NCI-H2227 treated with DMSO at 0.1 percent for 48 hours (cell line): ENCODE results near the gene WDFY3.

ENCODE experiments used
- DNase-seq: peaks from one replicate; lab custom pipeline; 2025; lab: John Stamatoyannopoulos, UW

WDFY3 gene

DNA sequence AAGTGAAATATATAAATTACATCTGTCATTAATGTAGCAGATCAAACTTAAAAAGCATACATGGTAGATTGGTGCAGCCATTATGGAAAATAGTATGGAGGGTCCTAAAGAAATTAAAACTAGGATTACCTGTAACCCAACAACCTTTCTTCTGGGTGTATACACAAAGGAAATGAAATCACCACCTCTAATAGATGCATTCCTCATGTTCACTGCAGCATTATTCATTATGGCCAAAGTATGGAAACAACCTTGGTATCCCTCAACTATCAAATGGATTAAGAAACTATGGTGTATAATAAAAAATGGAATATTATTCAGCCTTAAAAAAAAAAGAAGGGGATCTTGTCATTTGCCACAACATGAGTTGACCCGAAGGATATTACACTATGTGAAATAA, 13.7 kb downstream of the WDFY3 start:
- no peak for DNase-seq

DNA sequence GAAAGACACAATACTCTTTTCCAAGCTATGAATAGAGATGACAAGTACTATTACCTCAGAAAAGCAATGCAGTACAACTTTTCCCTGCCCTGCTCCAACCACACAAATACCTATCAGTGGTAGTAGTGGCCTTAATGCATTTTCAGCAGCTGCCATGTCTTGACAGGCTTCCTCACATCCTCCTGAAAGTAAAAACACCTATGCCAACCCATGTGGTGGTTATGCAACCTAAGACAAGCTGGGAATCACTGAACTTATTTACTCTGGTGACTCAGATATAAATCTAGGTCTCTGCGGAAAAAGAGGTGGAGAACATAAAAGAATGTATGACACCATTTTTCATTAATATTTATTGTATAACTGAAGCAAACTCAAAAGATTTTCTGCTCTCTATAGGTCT, 14.5 kb downstream of the WDFY3 start:
- no peak for DNase-seq

DNA sequence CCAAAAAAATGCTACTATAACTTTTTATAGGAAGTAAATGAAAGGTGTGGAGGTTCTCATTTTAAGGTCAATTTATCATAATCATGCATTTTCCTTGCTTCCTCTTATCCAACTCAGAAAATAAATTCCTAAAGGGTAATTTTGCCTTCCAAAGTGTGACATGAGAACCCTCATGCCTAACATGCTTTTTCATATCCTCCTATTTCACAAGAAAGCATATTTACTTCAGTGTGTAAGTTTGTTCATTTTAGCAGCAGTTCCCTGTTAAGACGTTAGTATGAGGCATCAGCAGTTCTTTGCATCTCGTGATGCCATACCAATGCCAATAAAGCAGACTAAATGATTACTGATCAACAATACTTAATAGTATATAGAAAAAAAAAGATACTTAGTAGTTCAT, 18.4 kb downstream of the WDFY3 start:
- DNase-seq = no peak

DNA sequence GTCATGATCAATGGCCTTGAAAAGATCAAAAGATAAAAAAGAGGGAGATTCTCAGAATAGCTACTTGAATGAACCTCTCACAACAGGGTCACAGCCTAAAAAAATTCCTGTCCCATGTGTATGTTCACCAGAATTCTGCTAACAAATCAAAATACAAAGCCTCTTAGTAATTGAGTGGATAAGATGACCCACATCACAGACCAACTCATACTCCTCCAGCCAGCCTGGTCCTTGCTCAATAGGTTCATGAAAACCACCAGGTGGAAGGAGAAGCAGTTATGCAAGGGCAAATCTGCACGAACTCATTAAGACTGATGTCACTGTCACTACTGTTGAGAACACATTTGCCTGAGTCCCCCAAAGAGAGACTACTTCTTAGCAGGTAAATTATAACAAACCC, 21.5 kb downstream of the WDFY3 start:
- DNase-seq = no peak

- DNase-seq = no peak
Measured at GRCh38 chr4:84940960-84941359, 25.5 kb downstream of the WDFY3 start.

DNA sequence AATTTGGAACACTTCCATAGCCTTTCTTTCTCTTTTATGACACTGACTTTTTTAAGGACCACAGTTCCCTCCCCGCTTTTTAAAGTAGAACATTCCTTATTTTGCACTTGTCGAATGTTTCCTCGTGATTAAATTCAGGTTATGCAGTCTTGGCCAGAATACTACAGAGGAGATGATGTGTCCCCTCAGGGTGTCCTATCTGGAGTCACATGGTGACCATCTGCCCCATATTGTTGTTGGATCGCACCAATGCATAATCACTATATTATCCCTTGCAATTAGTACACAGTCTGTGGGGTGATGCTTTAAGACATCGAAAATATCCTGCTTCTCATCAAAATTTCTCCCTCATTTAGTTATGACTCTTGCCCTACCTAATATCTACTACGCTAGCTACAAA, 27.4 kb downstream of the WDFY3 start:
- DNase-seq = no peak

DNA sequence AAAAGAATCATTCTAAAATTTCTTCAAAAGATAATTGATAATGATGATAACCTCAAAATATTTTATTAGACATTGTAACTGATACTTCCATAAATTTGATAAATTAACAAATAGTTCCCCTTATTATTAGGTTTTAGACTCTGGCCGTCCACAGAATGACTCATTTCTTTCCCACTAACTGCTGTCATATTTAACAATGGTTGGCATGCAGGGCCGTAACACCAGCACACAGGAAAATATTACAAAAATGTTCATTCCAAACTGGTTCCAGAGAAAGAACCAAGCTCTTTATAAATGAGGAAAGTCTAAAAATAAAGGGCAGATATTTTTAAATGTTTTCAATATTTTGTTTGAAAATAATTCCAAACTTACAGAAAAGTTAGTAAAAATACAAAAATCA, 28.2 kb downstream of the WDFY3 start:
- no peak for DNase-seq

DNA sequence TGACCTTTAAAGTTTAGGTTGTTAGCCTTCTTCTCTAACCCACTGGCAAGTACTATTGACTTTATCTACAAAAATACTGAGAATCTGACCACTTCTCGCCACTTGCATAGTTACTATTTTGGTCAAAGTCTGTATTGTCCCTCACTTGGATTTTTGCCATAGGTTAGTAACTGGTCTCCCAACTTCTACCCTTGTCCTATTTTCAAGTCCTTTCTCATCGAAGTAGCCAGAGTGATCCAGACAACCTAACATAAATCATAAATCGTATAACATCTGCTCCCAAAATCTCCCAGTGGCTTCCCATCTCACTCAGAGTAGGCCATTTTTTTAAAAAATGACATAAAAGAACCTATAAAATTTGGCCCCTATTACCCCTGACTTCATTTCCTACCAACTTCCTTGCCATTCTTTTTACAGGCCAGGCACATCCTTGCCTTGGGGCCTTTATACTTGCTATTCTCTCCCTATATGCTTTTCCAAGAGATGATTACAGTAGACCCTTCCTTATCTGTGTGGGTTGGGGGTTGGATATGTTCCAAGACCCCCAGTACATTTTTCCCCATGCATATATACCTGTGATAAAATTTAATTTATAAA, 29.0 kb downstream of the WDFY3 start:
- no peak for DNase-seq

GRCh38 chr4:84936123-84936522, 30.4 kb downstream of the WDFY3 start:
- no peak for DNase-seq

DNA sequence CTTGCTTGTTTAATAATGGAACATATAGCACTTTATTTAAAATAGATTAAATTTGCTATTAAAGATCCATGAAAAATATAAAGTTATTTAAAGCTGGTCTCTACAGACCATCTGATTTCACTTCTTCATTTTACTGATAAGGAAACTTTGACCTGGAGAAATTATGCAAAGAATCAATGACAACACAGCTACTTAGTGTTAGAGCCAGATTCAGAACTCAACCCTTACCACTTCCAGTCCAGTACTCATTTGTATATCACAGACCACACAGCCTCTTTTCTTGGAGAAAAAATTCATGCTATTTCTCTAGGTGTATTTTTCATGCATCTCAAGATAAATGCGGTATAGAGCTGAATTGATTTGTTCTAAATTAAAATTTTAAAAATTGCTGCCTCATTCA, 34.0 kb downstream of the WDFY3 start:
- no peak for DNase-seq

DNA sequence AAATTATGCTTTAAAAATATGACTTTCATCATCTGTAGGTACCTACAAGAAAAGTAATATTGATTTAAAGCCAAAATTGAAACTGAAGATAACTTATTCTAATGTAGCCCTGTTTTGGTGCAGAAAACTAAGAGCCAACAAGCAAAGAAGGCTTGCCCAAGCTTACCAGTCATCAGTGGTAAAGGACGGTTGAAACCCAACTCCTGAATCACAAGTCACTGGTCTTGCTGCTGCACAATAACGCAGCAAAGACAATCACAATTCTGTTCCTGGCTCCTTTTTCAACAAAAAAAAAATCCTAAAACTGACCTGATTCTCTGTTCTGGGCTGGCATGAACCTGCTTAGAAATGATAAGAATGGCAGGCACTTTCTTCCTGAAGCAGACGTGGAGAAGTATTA, 34.5 kb downstream of the WDFY3 start:
- DNase-seq = no peak

DNA sequence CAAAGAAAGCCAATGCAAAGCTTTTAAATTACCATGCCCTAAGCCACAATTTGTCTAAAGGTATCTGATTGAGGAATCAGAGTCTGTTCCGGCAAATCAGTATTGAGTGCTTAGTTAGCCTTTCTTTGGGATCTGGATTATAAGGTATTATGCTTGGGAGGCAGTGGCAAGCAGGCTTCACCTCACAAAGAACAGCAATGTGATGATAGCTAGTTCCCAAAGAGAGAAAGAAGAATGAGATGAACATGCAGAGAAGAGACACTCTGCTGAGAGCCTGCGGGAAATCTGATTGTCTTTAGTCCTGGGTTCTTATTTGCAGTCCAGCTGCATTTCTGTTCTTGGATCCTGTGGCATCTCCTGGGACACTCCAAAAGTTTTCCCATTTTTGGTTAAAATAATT, 35.2 kb downstream of the WDFY3 start:
- no peak for DNase-seq

- no peak for DNase-seq
Measured at GRCh38 chr4:84928089-84928488, 38.4 kb downstream of the WDFY3 start.

DNA sequence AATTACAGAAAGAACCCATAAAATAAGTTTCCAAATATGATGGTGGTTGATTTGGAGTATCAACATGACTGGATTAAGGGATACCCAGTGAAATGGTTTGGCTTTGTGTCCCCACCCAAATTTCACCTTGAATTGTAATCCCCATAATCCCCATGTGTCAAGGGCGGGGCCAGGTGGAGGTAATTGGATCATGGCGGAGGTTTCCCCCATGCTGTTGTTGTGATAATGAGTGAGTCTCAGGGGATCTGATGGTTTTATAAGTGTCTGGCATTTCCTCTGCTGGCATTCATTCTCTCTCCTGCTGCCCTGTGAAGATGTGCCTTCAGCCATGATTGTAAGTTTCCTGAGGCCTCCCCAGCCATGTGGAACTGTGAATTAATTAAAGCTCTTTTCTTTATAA, 39.1 kb downstream of the WDFY3 start:
- no peak for DNase-seq

DNA sequence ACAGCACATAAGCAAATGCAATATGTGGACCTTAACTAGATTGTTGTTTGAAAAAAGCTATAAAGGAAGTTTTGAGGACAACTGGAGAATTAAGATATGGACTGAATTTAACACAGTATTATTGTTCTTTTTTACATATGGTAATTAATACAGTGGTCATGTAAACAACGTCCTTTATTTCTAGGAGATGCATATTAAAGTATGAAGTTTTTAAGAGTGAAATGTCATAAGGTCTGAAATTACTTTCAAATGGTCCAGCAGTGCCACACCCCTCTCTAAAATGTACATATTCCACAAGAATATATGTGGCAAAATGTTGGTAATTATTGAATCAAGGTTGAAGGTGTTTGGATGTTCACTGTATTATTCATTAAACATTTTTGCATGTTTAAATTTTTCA, 40.9 kb downstream of the WDFY3 start:
- DNase-seq = no peak

GRCh38 chr4:84924434-84924833, 42.1 kb downstream of the WDFY3 start:
- DNase-seq = no peak

GRCh38 chr4:84920617-84921016, 45.9 kb downstream of the WDFY3 start:
- DNase-seq = no peak

GRCh38 chr4:84917869-84918600, 48.5 kb downstream of the WDFY3 start:
- no peak for DNase-seq

GRCh38 chr4:84917086-84917821, 49.2 kb downstream of the WDFY3 start:
- no peak for DNase-seq

DNA sequence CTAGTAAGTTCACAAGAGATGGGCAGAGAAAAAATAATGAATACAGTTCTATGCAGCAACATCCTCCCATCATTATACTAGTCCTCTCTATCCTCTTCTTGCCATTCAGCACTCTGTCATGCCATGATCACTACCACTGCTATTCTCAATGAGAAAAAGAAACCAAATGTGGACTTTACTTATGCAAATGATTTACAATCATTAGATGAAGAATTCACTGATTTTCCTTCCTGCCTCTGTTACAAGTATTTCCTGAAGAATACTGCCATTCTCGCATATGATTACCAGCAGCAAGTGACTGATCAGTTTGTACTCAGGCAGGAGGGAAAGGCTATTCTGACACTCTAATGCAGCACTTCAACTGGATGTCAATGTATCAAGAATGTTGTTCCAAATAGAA, 50.3 kb downstream of the WDFY3 start:
- DNase-seq = no peak

DNA sequence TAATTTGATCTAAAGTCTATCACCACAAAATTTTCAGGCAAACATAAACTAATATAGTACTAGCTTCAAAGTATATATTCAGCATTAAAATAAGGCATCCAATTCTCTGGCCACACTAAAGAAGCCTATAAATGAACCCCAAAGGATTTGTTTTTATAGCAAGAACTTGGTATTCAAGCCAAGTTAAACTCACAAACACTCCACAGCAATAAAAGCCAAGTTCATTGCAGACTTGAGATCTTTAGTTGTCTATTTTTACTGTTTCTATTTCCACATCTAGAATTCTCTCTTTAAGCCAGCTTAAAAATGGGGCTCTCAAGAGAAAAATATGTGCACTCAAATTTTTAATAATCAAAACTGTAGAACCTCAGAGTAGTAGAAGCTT, 51.1 kb downstream of the WDFY3 start:
- DNase-seq = no peak

DNA sequence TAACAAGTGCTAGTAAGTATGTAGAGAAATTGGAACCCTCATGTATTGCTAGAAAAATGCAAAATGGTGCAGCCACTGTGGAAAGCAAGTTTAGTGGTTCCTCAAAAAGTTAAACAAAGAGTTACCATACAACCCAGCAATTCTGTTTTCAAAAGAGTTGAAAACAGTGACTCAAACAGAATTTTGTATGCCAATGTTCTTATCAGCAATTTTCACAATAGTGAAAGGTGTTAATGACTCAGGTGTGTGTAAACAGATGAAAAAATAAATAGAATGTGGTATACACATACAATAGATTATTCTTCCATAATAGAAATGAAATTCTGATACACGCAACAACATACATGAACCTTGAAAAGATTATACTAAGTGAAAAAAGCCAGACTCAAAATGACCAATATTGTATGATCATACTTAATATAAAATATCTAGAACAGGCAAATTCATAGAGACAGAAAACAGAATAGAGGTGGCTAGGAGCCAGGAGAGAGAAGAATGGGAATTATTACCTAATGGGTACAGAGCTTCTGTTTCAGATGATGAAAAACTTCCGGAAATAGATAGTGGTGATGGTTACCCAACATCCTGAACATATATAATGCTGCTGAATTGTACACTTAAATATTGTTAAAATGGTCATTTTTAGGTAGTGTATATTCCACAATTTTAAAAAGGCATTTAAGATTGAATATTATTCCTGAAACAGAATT, 51.6 kb downstream of the WDFY3 start:
- DNase-seq = no peak

DNA sequence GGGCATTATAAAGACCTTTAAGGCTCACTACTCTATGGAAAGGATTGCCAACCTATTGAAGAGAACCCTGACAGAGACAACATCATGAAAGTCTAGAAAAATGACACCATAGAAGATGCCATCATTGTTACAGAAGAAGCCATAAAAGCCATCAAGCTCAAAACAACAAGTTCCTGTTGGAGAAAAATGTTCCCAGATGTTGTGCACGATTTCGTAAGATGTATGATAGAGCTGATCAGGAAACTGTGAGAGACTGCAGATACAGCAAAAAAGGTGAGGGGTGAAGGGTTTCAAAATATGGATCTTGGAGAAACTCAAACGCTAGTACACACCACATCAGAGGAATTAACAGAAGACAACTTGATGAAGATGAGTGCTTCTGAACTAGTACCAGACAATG, 53.3 kb downstream of the WDFY3 start:
- no peak for DNase-seq
